ENCODE measurements around the gene TKFC.
A peak's percentile ranks its signal among the peaks of the same experiment; 100 is the strongest.

DNA sequence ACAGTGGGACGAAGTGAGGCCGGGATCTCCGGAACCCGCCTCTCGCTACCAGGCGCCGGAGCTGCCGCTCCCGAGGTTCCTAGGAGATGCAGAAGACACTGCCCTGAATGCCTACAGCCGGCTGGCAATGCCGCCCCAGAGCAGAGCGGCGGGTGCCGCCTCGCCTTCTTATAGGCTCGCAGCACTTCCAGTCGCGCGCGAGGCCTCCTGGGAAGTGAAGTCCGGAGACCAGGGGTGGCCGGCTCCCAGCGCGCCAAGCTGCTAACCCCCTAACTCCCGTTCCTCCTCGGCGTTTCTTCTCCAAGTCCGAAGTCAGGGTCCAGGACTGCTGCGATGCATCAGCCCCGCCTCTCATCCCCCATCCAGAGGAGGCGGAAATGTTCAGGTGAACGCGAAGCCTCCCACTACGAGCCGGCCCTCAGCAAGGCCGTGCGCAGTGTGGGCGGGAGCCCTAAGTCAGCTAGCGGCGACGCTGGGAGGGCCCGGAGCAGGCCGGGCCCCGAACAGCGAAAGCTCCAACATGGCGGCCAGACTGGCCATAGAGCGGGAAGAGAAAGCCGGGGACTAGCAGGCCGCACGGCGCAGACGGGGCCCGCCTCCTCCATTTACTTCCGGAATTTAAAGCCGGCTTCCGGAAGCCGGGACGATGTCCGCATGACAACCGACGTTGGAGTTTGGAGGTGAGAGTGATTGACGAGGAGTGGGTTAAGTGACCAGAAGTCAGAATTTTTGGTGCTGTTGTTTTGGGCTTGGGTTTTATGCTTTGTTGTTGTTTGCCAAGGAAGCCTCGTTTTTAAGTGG lies 28.9 kb downstream of the TKFC start, which contains the start of the genes CYB561A3 and TMEM138:
- TF ChIP-seq, protein P1, sequence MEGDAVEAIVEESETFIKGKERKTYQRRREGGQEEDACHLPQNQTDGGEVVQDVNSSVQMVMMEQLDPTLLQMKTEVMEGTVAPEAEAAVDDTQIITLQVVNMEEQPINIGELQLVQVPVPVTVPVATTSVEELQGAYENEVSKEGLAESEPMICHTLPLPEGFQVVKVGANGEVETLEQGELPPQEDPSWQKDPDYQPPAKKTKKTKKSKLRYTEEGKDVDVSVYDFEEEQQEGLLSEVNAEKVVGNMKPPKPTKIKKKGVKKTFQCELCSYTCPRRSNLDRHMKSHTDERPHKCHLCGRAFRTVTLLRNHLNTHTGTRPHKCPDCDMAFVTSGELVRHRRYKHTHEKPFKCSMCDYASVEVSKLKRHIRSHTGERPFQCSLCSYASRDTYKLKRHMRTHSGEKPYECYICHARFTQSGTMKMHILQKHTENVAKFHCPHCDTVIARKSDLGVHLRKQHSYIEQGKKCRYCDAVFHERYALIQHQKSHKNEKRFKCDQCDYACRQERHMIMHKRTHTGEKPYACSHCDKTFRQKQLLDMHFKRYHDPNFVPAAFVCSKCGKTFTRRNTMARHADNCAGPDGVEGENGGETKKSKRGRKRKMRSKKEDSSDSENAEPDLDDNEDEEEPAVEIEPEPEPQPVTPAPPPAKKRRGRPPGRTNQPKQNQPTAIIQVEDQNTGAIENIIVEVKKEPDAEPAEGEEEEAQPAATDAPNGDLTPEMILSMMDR (IDR thresholded peaks at IDR 0.05; ENCODE audit: low read depth, low read length, missing input control): no peak
- TF ChIP-seq YY1 (IDR thresholded peaks at IDR 0.05): peak; percentile 100
- TF ChIP-seq, protein P2, sequence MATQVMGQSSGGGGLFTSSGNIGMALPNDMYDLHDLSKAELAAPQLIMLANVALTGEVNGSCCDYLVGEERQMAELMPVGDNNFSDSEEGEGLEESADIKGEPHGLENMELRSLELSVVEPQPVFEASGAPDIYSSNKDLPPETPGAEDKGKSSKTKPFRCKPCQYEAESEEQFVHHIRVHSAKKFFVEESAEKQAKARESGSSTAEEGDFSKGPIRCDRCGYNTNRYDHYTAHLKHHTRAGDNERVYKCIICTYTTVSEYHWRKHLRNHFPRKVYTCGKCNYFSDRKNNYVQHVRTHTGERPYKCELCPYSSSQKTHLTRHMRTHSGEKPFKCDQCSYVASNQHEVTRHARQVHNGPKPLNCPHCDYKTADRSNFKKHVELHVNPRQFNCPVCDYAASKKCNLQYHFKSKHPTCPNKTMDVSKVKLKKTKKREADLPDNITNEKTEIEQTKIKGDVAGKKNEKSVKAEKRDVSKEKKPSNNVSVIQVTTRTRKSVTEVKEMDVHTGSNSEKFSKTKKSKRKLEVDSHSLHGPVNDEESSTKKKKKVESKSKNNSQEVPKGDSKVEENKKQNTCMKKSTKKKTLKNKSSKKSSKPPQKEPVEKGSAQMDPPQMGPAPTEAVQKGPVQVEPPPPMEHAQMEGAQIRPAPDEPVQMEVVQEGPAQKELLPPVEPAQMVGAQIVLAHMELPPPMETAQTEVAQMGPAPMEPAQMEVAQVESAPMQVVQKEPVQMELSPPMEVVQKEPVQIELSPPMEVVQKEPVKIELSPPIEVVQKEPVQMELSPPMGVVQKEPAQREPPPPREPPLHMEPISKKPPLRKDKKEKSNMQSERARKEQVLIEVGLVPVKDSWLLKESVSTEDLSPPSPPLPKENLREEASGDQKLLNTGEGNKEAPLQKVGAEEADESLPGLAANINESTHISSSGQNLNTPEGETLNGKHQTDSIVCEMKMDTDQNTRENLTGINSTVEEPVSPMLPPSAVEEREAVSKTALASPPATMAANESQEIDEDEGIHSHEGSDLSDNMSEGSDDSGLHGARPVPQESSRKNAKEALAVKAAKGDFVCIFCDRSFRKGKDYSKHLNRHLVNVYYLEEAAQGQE (IDR thresholded peaks at IDR 0.05): peak; percentile 88
